HepG2 (cell line): Measurements from ENCODE around the gene PCGF6. TPM values are rescaled to one million over a fixed set of nuclear protein-coding genes. Genes with fewer than 3 reads are reported as not detected.

Experiments used
- AKNA ChIP-seq: sonication (generic); formaldehyde crosslinking; IDR thresholded peaks from 2 replicates; pipeline ENCODE4 v1.4.0; 2020; ENCODE audit warnings: missing genetic modification reagents, borderline replicate concordance
- CHCHD3 ChIP-seq: sonication (generic); formaldehyde crosslinking; IDR thresholded peaks from 2 replicates; pipeline ENCODE4 v1.8.0; 2022; ENCODE audit warnings: mild to moderate bottlenecking, missing genetic modification reagents, moderate library complexity
- CSRNP2 ChIP-seq: sonication (generic); formaldehyde crosslinking; conservative IDR thresholded peaks from 2 replicates; pipeline ENCODE4 v1.8.0; 2022; ENCODE audit warnings: low read depth, missing genetic modification reagents
- GLMP ChIP-seq: sonication (generic); formaldehyde crosslinking; IDR thresholded peaks from 2 replicates; pipeline ENCODE4 v1.9.0; 2021; ENCODE audit warnings: missing genetic modification reagents, mild to moderate bottlenecking, borderline replicate concordance
- KLF11 ChIP-seq: IDR thresholded peaks from 2 replicates; pipeline ENCODE4 v1.6.1; 2016; ENCODE audit warnings: missing compliant biosample characterization
- SKIL ChIP-seq: sonication (generic); formaldehyde crosslinking; IDR thresholded peaks from 2 replicates; pipeline ENCODE4 v1.8.0; 2022; ENCODE audit warnings: missing genetic modification reagents, mild to moderate bottlenecking, moderate library complexity, borderline replicate concordance
- SMAD3 ChIP-seq: sonication (generic); formaldehyde crosslinking; IDR thresholded peaks from 2 replicates; pipeline ENCODE4 v1.4.0; 2020; ENCODE audit warnings: missing genetic modification reagents
- TFE3 ChIP-seq: IDR thresholded peaks from 2 replicates; pipeline ENCODE4 v1.6.1; 2016
- ZBTB26 ChIP-seq: IDR thresholded peaks from 2 replicates; pipeline ENCODE4 v1.6.1; 2016; ENCODE audit warnings: missing compliant biosample characterization, missing genetic modification reagents, borderline replicate concordance
- ZFP82 ChIP-seq: sonication (generic); formaldehyde crosslinking; IDR thresholded peaks from 2 replicates; pipeline ENCODE4 v1.5.1; 2020; ENCODE audit warnings: mild to moderate bottlenecking, missing genetic modification reagents, borderline replicate concordance
- ZNF335 ChIP-seq: sonication (generic); formaldehyde crosslinking; IDR thresholded peaks from 2 replicates; pipeline ENCODE4 v1.4.0; 2020; ENCODE audit warnings: missing genetic modification reagents
- ZNF33A ChIP-seq: sonication (generic); formaldehyde crosslinking; IDR thresholded peaks from 2 replicates; pipeline ENCODE4 v1.5.1; 2020; ENCODE audit warnings: missing genetic modification reagents, mild to moderate bottlenecking, moderate library complexity, borderline replicate concordance
- ZNF713 ChIP-seq: sonication (generic); formaldehyde crosslinking; IDR thresholded peaks from 2 replicates; pipeline ENCODE4 v1.4.0; 2020; ENCODE audit warnings: mild to moderate bottlenecking, missing genetic modification reagents
- ZNF841 ChIP-seq: sonication (generic); formaldehyde crosslinking; IDR thresholded peaks from 2 replicates; pipeline ENCODE4 v1.8.1; 2023; ENCODE audit warnings: missing genetic modification reagents, borderline replicate concordance
- polyA plus RNA-seq, 8 experiments: library from polyadenylated mRNA; depleted of rRNA in 3 of 8; stranded (reverse) in 7 of 8; unstranded in 1 of 8; fragments of >200 nt; fragmentation: Illumina TruSeq in 4 of 8; extraction: Trizol in 4 of 8; gene quantifications; 2 replicates each; pipeline versions ENCODE4 v1.2.1 to v1.2.3, GENCODE V29; 2011 to 2016; ENCODE audit warnings: low read depth in 4 of 8, missing spikeins in 1 of 8, mixed read lengths in 1 of 8; ENCODE audit not compliant: insufficient read depth in 1 of 8
- total RNA-seq, 5 experiments: library from RNA; depleted of rRNA; stranded (reverse); fragments of >200 nt; fragmentation: Illumina TruSeq; extraction: Trizol; gene quantifications; 2 replicates each; pipeline ENCODE4 v1.2.3, GENCODE V29; 2016; ENCODE audit warnings: low read depth in 1 of 5

Gene PCGF6
- total and polyA plus RNA-seq, 2 of the 13 experiments (the other 11 are each of a cell fraction or from before 2014, with no cell fraction given): 5.2 to 19.4 TPM

- TF ChIP-seq ZBTB26: 0 out of 2 replicates have a peak, but pooled peaks have one; percentile 38
- no peak for TF ChIP-seq CHCHD3 (CRISPR knock-in tag)
- TF ChIP-seq ZNF713 (CRISPR knock-in tag): no peak
- no peak for TF ChIP-seq ZNF33A (CRISPR knock-in tag)
- TF ChIP-seq ZNF335 (CRISPR knock-in tag): 0 out of 2 replicates have a peak, but pooled peaks have one; percentile 48
- TF ChIP-seq ZFP82 (CRISPR knock-in tag): no peak
- no peak for TF ChIP-seq AKNA (CRISPR knock-in tag)
- peak; percentile 66; the same call in 1 of the 2 replicates for TF ChIP-seq KLF11 (CRISPR knock-in tag)
- TF ChIP-seq ZNF841: no peak
- no peak for TF ChIP-seq SKIL
- no peak for TF ChIP-seq CSRNP2
- 0 out of 2 replicates have a peak, but pooled peaks have one; percentile 61 for TF ChIP-seq SMAD3 (CRISPR knock-in tag)
- TF ChIP-seq GLMP (CRISPR knock-in tag): peak; percentile 55; the same call in 1 of the 2 replicates
- TF ChIP-seq TFE3 (CRISPR knock-in tag): 0 out of 2 replicates have a peak, but pooled peaks have one; percentile 51
These were observed 72.1 kb downstream of the PCGF6 start (continued) for GRCh38 chr10:103278862-103279298.
